WTC11 (cell line): ENCODE measurements around the gene STX5. TPM values are rescaled to one million over a fixed set of nuclear protein-coding genes. Genes with fewer than 3 reads are reported as not detected.
"Not testable (repeated sequence)": the region's sequence is repeated elsewhere in the genome, so short reads cannot be mapped to it uniquely, and the experiment has no call there.

Experiments
- ATAC-seq: fragments of 200-7000 bp; cut with Tn5 transposase; 2 replicates; pipeline ENCODE4 v1.10.0; 2021; ENCODE audit warnings: mild to moderate bottlenecking, moderate library complexity
- CTCF ChIA-PET: fragments of 300-600 bp; sonication (Branson Sonifier 250); formaldehyde crosslinking; loops from one replicate; lab custom pipeline; 2021; ENCODE audit warnings: antibody characterized with exemption; lab: Charles Lee
- POLR2A ChIA-PET: fragments of 350-600 bp; sonication (Branson Sonifier 250); formaldehyde crosslinking; loops from one replicate; lab custom pipeline; 2021; ENCODE audit warnings: antibody characterized with exemption; lab: Charles Lee
- DNase-seq: peaks from one replicate; pipeline ENCODE4 v3.0.0; 2021; ENCODE audit warnings: low spot score
- H3K27ac Mint-ChIP-seq: 2 replicates; pipeline ENCODE4 v1.8.0; 2021; ENCODE audit warnings: mixed read lengths
- H3K27me3 Mint-ChIP-seq: 2 replicates; pipeline ENCODE4 v1.8.0; 2021; ENCODE audit warnings: low read depth, mild to moderate bottlenecking, moderate library complexity, mixed read lengths
- H3K36me3 Mint-ChIP-seq: 2 replicates; pipeline ENCODE4 v1.8.0; 2021; ENCODE audit warnings: mixed read lengths
- H3K4me1 Mint-ChIP-seq: 2 replicates; pipeline ENCODE4 v1.8.0; 2022; ENCODE audit warnings: mixed read lengths
- H3K4me3 Mint-ChIP-seq: 2 replicates; pipeline ENCODE4 v1.8.0; 2021; ENCODE audit warnings: mild to moderate bottlenecking, moderate library complexity, mixed read lengths
- H3K9me3 Mint-ChIP-seq: 2 replicates; pipeline ENCODE4 v1.8.0; 2021; ENCODE audit warnings: mixed read lengths
- EMX1 ChIP-seq: fragments of 250-450 bp; sonication (Bioruptor Pico); IDR thresholded peaks from 2 replicates; pipeline ENCODE4 v1.8.0; 2021; ENCODE audit warnings: mild to moderate bottlenecking
- ESRRA ChIP-seq: sonication (generic); formaldehyde crosslinking; IDR thresholded peaks from 2 replicates; pipeline ENCODE4 v1.8.1; 2022; ENCODE audit warnings: mild to moderate bottlenecking, missing genetic modification reagents, borderline replicate concordance
- GTF2I ChIP-seq: fragments of 250-450 bp; sonication (Bioruptor Pico); conservative IDR thresholded peaks from 2 replicates; pipeline ENCODE4 v1.4.0; 2021; ENCODE audit warnings: mild to moderate bottlenecking
- JUN ChIP-seq: sonication (generic); formaldehyde crosslinking; IDR thresholded peaks from 2 replicates; pipeline ENCODE4 v1.8.0; 2023; ENCODE audit warnings: mild to moderate bottlenecking, missing genetic modification reagents
- MAX ChIP-seq: sonication (generic); formaldehyde crosslinking; IDR thresholded peaks from 2 replicates; pipeline ENCODE4 v1.8.0; 2022; ENCODE audit warnings: mild to moderate bottlenecking, missing genetic modification reagents
- MXD4 ChIP-seq: fragments of 250-450 bp; sonication (Bioruptor Pico); IDR thresholded peaks from 2 replicates; pipeline ENCODE4 v1.8.0; 2021; ENCODE audit warnings: mild to moderate bottlenecking, moderate library complexity, borderline replicate concordance
- MYBL2 ChIP-seq: sonication (generic); formaldehyde crosslinking; IDR thresholded peaks from 2 replicates; pipeline ENCODE4 v1.8.1; 2023; ENCODE audit warnings: mild to moderate bottlenecking, moderate library complexity, missing genetic modification reagents
- SMAD3 ChIP-seq: sonication (generic); formaldehyde crosslinking; IDR thresholded peaks from 2 replicates; pipeline ENCODE4 v1.8.0; 2022; ENCODE audit warnings: missing genetic modification reagents, mild to moderate bottlenecking, borderline replicate concordance
- ZNF121 ChIP-seq: sonication (generic); formaldehyde crosslinking; IDR thresholded peaks from 2 replicates; pipeline ENCODE4 v1.8.0; 2023; ENCODE audit warnings: missing genetic modification reagents
- ZNF423 ChIP-seq: fragments of 250-450 bp; sonication (Bioruptor Pico); IDR thresholded peaks from 2 replicates; pipeline ENCODE4 v2.1.2; 2022; ENCODE audit warnings: mild to moderate bottlenecking, moderate library complexity
- total RNA-seq: library from RNA; stranded (reverse); gene quantifications from 3 replicates; pipeline ENCODE4 v1.2.3, GENCODE V29; 2021
- TF ChIP-seq, protein P1 (sequence below): fragments of 250-450 bp; sonication (Bioruptor Pico); IDR thresholded peaks from 2 replicates; pipeline ENCODE4 v1.9.0; 2021; ENCODE audit warnings: mild to moderate bottlenecking, borderline replicate concordance
- TF ChIP-seq, protein P2 (sequence below): fragments of 200-600 bp; IDR thresholded peaks from 2 replicates; pipeline ENCODE4 v1.8.0; 2022; ENCODE audit warnings: antibody characterized with exemption
- TF ChIP-seq, protein P3 (sequence below): sonication (generic); formaldehyde crosslinking; IDR thresholded peaks from 2 replicates; pipeline ENCODE4 v1.8.1; 2023; ENCODE audit warnings: mild to moderate bottlenecking, missing genetic modification reagents, borderline replicate concordance
- TF ChIP-seq, protein P4 (sequence below): fragments of 250-450 bp; sonication (Bioruptor Pico); IDR thresholded peaks from 2 replicates; pipeline ENCODE4 v1.9.0; 2021; ENCODE audit warnings: mild to moderate bottlenecking

STX5 gene
- total RNA-seq, 1 experiment from 2014 or later = 30.2 TPM

- Mint-ChIP-seq H3K9me3 (no peaks in the 10 kb centered on the region), H3K4me3 (no peak overlapping the region; the same call in 1 of the 2 replicates), H3K36me3 (peaks cover 32% of the 10 kb centered on the region), H3K27ac (peak overlapping the region; percentile 96), H3K27me3 (no peaks in the 10 kb centered on the region), H3K4me1 (peaks cover 62% of the 10 kb centered on the region)
- TF ChIP-seq MAX (no peak), ZNF423 (CRISPR knock-in tag) (no peak), JUN (CRISPR knock-in tag) (no peak), ESRRA (CRISPR knock-in tag) (no peak), ZNF121 (CRISPR knock-in tag) (peak; percentile 86; the same call in 1 of the 2 replicates)
- ChIA-PET CTCF (interaction anchor here (0.6 to 3.2 kb wide), 14 partner anchors 11 to 250 kb away, joined by 3 to 17 read pairs (median 4); partner anchors contain the start of genes NXF1, SLC3A2, TMEM179B and ZBTB3), POLR2A (interaction anchor here (0.5 to 2.1 kb wide), 8 partner anchors 9 to 174 kb away, joined by 3 to 11 read pairs (median 5); partner anchors contain the start of genes POLR2G, TEX54 and TMEM179B)
- no peak for DNase-seq
- ATAC-seq = no peak
Measured at GRCh38 chr11:62860835-62861563, 29.1 kb upstream of the STX5 start.

- Mint-ChIP-seq H3K4me1 (peaks cover 60% of the 10 kb centered on the region), H3K36me3 (peaks cover 42% of the 10 kb centered on the region), H3K27ac (peak overlapping the region; percentile 95), H3K4me3 (peak overlapping the region; percentile 99)
- ATAC-seq, POLR2A ChIA-PET, CTCF ChIA-PET, H3K9me3 Mint-ChIP-seq, H3K27me3 Mint-ChIP-seq, DNase-seq: not testable (repeated sequence)
Measured at GRCh38 chr11:62859281-62859703, 27.4 kb upstream of the STX5 start.

DNA sequence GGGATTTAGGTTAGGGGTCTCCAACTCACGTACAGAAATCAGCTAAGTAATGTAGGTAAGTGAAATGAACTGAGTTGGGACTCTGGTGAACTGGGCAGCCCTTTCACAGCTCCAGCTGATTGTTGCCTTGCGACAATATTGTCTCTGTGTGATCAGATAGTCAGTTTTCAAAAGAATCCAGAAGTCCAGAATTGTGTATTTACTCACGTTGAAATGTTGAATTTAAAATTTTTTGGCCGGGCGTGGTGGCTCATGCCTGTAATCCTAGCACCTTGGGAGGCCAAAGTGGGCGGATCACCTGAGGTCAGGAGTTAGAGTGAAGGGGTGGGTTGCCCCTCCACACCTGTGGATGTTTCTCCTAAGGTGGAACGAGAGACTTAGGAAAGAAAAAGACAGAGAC is 26.4 kb upstream of the STX5 start:
- Mint-ChIP-seq H3K4me1 (peaks cover 64% of the 10 kb centered on the region), H3K36me3 (peaks cover 44% of the 10 kb centered on the region), H3K27me3 (0 out of 2 replicates have a peak, but pooled peaks cover 4% of the 10 kb centered on the region), H3K4me3 (peak overlapping the region; percentile 99), H3K27ac (peak overlapping the region; percentile 92), H3K9me3 (no peaks in the 10 kb centered on the region)
- POLR2A ChIA-PET = interaction anchor here (0.6 to 3.8 kb wide), 8 partner anchors 18 to 1529 kb away, joined by 3 to 69 read pairs (median 5); partner anchors contain the start of genes SLC3A2, STX5 and WDR74
- DNase-seq (no peak), ATAC-seq (no peak)
- CTCF ChIA-PET = interaction anchor here (0.8 to 1.4 kb wide), 4 partner anchors 23 to 246 kb away, joined by 3 to 6 read pairs (median 4); partner anchors contain the start of gene SLC3A2
- TF ChIP-seq GTF2I (CRISPR knock-in tag) = no peak
- TF ChIP-seq SMAD3 (CRISPR knock-in tag) = no peak
- TF ChIP-seq, protein P1, sequence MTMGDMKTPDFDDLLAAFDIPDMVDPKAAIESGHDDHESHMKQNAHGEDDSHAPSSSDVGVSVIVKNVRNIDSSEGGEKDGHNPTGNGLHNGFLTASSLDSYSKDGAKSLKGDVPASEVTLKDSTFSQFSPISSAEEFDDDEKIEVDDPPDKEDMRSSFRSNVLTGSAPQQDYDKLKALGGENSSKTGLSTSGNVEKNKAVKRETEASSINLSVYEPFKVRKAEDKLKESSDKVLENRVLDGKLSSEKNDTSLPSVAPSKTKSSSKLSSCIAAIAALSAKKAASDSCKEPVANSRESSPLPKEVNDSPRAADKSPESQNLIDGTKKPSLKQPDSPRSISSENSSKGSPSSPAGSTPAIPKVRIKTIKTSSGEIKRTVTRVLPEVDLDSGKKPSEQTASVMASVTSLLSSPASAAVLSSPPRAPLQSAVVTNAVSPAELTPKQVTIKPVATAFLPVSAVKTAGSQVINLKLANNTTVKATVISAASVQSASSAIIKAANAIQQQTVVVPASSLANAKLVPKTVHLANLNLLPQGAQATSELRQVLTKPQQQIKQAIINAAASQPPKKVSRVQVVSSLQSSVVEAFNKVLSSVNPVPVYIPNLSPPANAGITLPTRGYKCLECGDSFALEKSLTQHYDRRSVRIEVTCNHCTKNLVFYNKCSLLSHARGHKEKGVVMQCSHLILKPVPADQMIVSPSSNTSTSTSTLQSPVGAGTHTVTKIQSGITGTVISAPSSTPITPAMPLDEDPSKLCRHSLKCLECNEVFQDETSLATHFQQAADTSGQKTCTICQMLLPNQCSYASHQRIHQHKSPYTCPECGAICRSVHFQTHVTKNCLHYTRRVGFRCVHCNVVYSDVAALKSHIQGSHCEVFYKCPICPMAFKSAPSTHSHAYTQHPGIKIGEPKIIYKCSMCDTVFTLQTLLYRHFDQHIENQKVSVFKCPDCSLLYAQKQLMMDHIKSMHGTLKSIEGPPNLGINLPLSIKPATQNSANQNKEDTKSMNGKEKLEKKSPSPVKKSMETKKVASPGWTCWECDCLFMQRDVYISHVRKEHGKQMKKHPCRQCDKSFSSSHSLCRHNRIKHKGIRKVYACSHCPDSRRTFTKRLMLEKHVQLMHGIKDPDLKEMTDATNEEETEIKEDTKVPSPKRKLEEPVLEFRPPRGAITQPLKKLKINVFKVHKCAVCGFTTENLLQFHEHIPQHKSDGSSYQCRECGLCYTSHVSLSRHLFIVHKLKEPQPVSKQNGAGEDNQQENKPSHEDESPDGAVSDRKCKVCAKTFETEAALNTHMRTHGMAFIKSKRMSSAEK (CRISPR knock-in tag) = no peak
- TF ChIP-seq ESRRA (CRISPR knock-in tag) = no peak
- TF ChIP-seq, protein P2, sequence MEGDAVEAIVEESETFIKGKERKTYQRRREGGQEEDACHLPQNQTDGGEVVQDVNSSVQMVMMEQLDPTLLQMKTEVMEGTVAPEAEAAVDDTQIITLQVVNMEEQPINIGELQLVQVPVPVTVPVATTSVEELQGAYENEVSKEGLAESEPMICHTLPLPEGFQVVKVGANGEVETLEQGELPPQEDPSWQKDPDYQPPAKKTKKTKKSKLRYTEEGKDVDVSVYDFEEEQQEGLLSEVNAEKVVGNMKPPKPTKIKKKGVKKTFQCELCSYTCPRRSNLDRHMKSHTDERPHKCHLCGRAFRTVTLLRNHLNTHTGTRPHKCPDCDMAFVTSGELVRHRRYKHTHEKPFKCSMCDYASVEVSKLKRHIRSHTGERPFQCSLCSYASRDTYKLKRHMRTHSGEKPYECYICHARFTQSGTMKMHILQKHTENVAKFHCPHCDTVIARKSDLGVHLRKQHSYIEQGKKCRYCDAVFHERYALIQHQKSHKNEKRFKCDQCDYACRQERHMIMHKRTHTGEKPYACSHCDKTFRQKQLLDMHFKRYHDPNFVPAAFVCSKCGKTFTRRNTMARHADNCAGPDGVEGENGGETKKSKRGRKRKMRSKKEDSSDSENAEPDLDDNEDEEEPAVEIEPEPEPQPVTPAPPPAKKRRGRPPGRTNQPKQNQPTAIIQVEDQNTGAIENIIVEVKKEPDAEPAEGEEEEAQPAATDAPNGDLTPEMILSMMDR = no peak
- TF ChIP-seq, protein P3, sequence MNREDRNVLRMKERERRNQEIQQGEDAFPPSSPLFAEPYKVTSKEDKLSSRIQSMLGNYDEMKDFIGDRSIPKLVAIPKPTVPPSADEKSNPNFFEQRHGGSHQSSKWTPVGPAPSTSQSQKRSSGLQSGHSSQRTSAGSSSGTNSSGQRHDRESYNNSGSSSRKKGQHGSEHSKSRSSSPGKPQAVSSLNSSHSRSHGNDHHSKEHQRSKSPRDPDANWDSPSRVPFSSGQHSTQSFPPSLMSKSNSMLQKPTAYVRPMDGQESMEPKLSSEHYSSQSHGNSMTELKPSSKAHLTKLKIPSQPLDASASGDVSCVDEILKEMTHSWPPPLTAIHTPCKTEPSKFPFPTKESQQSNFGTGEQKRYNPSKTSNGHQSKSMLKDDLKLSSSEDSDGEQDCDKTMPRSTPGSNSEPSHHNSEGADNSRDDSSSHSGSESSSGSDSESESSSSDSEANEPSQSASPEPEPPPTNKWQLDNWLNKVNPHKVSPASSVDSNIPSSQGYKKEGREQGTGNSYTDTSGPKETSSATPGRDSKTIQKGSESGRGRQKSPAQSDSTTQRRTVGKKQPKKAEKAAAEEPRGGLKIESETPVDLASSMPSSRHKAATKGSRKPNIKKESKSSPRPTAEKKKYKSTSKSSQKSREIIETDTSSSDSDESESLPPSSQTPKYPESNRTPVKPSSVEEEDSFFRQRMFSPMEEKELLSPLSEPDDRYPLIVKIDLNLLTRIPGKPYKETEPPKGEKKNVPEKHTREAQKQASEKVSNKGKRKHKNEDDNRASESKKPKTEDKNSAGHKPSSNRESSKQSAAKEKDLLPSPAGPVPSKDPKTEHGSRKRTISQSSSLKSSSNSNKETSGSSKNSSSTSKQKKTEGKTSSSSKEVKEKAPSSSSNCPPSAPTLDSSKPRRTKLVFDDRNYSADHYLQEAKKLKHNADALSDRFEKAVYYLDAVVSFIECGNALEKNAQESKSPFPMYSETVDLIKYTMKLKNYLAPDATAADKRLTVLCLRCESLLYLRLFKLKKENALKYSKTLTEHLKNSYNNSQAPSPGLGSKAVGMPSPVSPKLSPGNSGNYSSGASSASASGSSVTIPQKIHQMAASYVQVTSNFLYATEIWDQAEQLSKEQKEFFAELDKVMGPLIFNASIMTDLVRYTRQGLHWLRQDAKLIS (CRISPR knock-in tag) = no peak
- no peak for TF ChIP-seq MYBL2 (CRISPR knock-in tag)
- TF ChIP-seq, protein P4, sequence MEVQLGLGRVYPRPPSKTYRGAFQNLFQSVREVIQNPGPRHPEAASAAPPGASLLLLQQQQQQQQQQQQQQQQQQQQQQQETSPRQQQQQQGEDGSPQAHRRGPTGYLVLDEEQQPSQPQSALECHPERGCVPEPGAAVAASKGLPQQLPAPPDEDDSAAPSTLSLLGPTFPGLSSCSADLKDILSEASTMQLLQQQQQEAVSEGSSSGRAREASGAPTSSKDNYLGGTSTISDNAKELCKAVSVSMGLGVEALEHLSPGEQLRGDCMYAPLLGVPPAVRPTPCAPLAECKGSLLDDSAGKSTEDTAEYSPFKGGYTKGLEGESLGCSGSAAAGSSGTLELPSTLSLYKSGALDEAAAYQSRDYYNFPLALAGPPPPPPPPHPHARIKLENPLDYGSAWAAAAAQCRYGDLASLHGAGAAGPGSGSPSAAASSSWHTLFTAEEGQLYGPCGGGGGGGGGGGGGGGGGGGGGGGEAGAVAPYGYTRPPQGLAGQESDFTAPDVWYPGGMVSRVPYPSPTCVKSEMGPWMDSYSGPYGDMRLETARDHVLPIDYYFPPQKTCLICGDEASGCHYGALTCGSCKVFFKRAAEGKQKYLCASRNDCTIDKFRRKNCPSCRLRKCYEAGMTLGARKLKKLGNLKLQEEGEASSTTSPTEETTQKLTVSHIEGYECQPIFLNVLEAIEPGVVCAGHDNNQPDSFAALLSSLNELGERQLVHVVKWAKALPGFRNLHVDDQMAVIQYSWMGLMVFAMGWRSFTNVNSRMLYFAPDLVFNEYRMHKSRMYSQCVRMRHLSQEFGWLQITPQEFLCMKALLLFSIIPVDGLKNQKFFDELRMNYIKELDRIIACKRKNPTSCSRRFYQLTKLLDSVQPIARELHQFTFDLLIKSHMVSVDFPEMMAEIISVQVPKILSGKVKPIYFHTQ (CRISPR knock-in tag) = no peak
- no peak for TF ChIP-seq MAX
- no peak for TF ChIP-seq EMX1 (CRISPR knock-in tag)
- no peak for TF ChIP-seq MXD4
